Adipose tissue (tissue), 3 donors: ENCODE measurements around the gene RASAL1. TPM values are rescaled to one million over a fixed set of nuclear protein-coding genes. Genes with fewer than 3 reads are reported as not detected.

Source experiments
- H3K27ac ChIP-seq: one replicate; pipeline ENCODE4 v1.5.1; 2013; ENCODE audit warnings: low read depth, low read length
- WGBS, 3 donors: extraction: QIAGEN DNeasy Blood & Tissue Kit; methylation state at CpG; one replicate each; pipeline ENCODE4 v1.1.7; 2013; 5-methylcytosine and 5-hydroxymethylcytosine counted together
- polyA plus RNA-seq, 3 donors: library from polyadenylated mRNA; stranded (reverse); fragments of 200-250 nt; gene quantifications; one replicate each; pipeline ENCODE4 v1.2.3, GENCODE V29; 2013
- donor health status: healthy with polysubstance abuse.
- donor health status: Bipolar disorder and iron deficiency.
- donor health status: healthy.

Gene RASAL1
- polyA plus RNA-seq, 3 donors = 0.74 to 1.9 TPM; not detected in 1

- no peak overlapping the region for H3K27ac ChIP-seq
- 85 to 93% (median 88%) methylated on average over 15 of the region's 15 CpGs for WGBS, 3 donors
Measured at GRCh38 chr12:113105606-113106271, 29.8 kb downstream of the RASAL1 start.

- WGBS, 3 donors = 70 to 87% (median 75%) methylated on average over 13 of the region's 13 CpGs
- H3K27ac ChIP-seq = no peak overlapping the region
Measured at GRCh38 chr12:113104953-113105510, 30.5 kb downstream of the RASAL1 start.

- WGBS, 3 donors = 6 to 10% (median 6%) methylated on average over 41 to 43 of the region's 43 CpGs
- H3K27ac ChIP-seq = no peak overlapping the region
Measured at GRCh38 chr12:113103756-113104450, 31.7 kb downstream of the RASAL1 start.

- no peak overlapping the region for H3K27ac ChIP-seq
- WGBS, 3 donors = 75 to 93% (median 83%) methylated on average over 5 of the region's 5 CpGs
Measured at GRCh38 chr12:113102811-113103210, 32.8 kb downstream of the RASAL1 start.

GRCh38 chr12:113101751-113102150 lies 33.8 kb downstream of the RASAL1 start:
- H3K27ac ChIP-seq = no peak overlapping the region
- WGBS, 3 donors = 70 to 72% (median 72%) methylated on average over 10 of the region's 10 CpGs

GRCh38 chr12:113099764-113100163 lies 35.8 kb downstream of the RASAL1 start:
- WGBS, 3 donors = 59 to 76% (median 64%) methylated on average over 12 of the region's 12 CpGs

GRCh38 chr12:113099364-113099763 lies 36.2 kb downstream of the RASAL1 start:
- no peak overlapping the region for H3K27ac ChIP-seq

More at GRCh38 chr12:113099764-113100163, 35.8 kb downstream of the RASAL1 start:
- no peak overlapping the region for H3K27ac ChIP-seq

GRCh38 chr12:113098441-113099028 lies 37.0 kb downstream of the RASAL1 start:
- 27 to 30% (median 28%) methylated on average over 15 of the region's 15 CpGs for WGBS, 3 donors
- no peak overlapping the region for H3K27ac ChIP-seq

GRCh38 chr12:113097716-113098440 lies 37.7 kb downstream of the RASAL1 start:
- no peak overlapping the region for H3K27ac ChIP-seq
- 38 to 43% (median 42%) methylated on average over 14 of the region's 14 CpGs for WGBS, 3 donors

GRCh38 chr12:113096675-113097461 lies 38.7 kb downstream of the RASAL1 start:
- H3K27ac ChIP-seq = no peak overlapping the region
- whole genome bisulfite sequencing, 3 donors = 82 to 91% (median 83%) methylated on average over 29 to 30 of the region's 30 CpGs

GRCh38 chr12:113095405-113095804 lies 40.2 kb downstream of the RASAL1 start:
- 50 to 65% (median 57%) methylated on average over 6 of the region's 6 CpGs for WGBS, 3 donors
- H3K27ac ChIP-seq = no peak overlapping the region

GRCh38 chr12:113094738-113095137 lies 40.8 kb downstream of the RASAL1 start:
- 91 to 94% (median 92%) methylated on average over 15 to 16 of the region's 16 CpGs for WGBS, 3 donors
- no peak overlapping the region for H3K27ac ChIP-seq

- H3K27ac ChIP-seq = no peak overlapping the region
- 51 to 76% (median 60%) methylated on average over 21 to 32 of the region's 32 CpGs for WGBS, 3 donors
Measured at GRCh38 chr12:113093409-113094101, 42.0 kb downstream of the RASAL1 start.

GRCh38 chr12:113092607-113093408 lies 42.8 kb downstream of the RASAL1 start:
- H3K27ac ChIP-seq = no peak overlapping the region
- 14 to 46% (median 19%) methylated on average over 25 to 31 of the region's 31 CpGs for WGBS, 3 donors

GRCh38 chr12:113091506-113091905 lies 44.1 kb downstream of the RASAL1 start:
- WGBS, 3 donors = 64 to 81% (median 68%) methylated on average over 3 of the region's 3 CpGs

GRCh38 chr12:113090740-113091139 lies 44.8 kb downstream of the RASAL1 start:
- no peak overlapping the region for H3K27ac ChIP-seq
- WGBS, 3 donors = 75 to 91% (median 76%) methylated on average over 21 of the region's 21 CpGs

More at GRCh38 chr12:113091506-113091905, 44.1 kb downstream of the RASAL1 start:
- no peak overlapping the region for H3K27ac ChIP-seq

- H3K27ac ChIP-seq = no peak overlapping the region
Measured at GRCh38 chr12:113089839-113090238, 45.7 kb downstream of the RASAL1 start.
